IgD-negative memory B cell (primary cell): Measurements from ENCODE around the gene SBNO2. TPM values are rescaled to one million over a fixed set of nuclear protein-coding genes. Genes with fewer than 3 reads are reported as not detected.

ENCODE experiments used
- polyA plus RNA-seq: library from polyadenylated mRNA; unstranded; fragments of 300-500 nt; fragmentation: Illumina TruSeq; gene quantifications from one replicate; pipeline ENCODE4 v1.2.3, GENCODE V29; 2021

The SBNO2 gene
- polyA plus RNA-seq, 1 donor from 2014 or later: 2.1 TPM

Other genes starting within 250 kb of the SBNO2 start
- gene ARID3A, start 248.2 kb downstream of the SBNO2 start, polyA plus RNA-seq: 4.2 TPM
- 53.4 TPM for gene WDR18, start 189.9 kb downstream of the SBNO2 start, polyA plus RNA-seq
- not detected for gene GRIN3B, start 173.8 kb downstream of the SBNO2 start, polyA plus RNA-seq
- 82.6 TPM for gene TMEM259, start 153.1 kb downstream of the SBNO2 start, polyA plus RNA-seq
- gene RNU6-2, start 152.7 kb downstream of the SBNO2 start, polyA plus RNA-seq: not detected
- 596 TPM for gene CNN2, start 147.7 kb downstream of the SBNO2 start, polyA plus RNA-seq
- 21.4 TPM for gene ABCA7, start 134.2 kb downstream of the SBNO2 start, polyA plus RNA-seq
- 391 TPM for gene ARHGAP45, start 107.1 kb downstream of the SBNO2 start, polyA plus RNA-seq
- 237 TPM for gene POLR2E, start 78.9 kb downstream of the SBNO2 start, polyA plus RNA-seq
- gene GPX4, start 70.3 kb downstream of the SBNO2 start, polyA plus RNA-seq: 460 TPM
- 14.9 TPM for gene STK11, start 31.5 kb upstream of the SBNO2 start, polyA plus RNA-seq
- gene CBARP, start 63.7 kb upstream of the SBNO2 start, polyA plus RNA-seq: not detected
- gene ATP5F1D, start 67.5 kb upstream of the SBNO2 start, polyA plus RNA-seq: 339 TPM
- gene MIDN, start 74.3 kb upstream of the SBNO2 start, polyA plus RNA-seq: 4.8 TPM
- gene CIRBP, start 95.1 kb upstream of the SBNO2 start, polyA plus RNA-seq: 377 TPM
- 115 TPM for gene FAM174C, start 101.3 kb upstream of the SBNO2 start, polyA plus RNA-seq
- not detected for gene EFNA2, start 111.6 kb upstream of the SBNO2 start, polyA plus RNA-seq
- gene NDUFS7, start 209.6 kb upstream of the SBNO2 start, polyA plus RNA-seq: 233 TPM
- 14.3 TPM for gene GAMT, start 227.3 kb upstream of the SBNO2 start, polyA plus RNA-seq
- 7.2 TPM for gene DAZAP1, start 233.3 kb upstream of the SBNO2 start, polyA plus RNA-seq